ENCODE data around the gene ZNF804A. TPM values are rescaled to one million over a fixed set of nuclear protein-coding genes. Genes with fewer than 3 reads are reported as not detected.
A peak's percentile ranks its signal among the peaks of the same experiment; 100 is the strongest.
"Not testable (repeated sequence)": the region's sequence is repeated elsewhere in the genome, so short reads cannot be mapped to it uniquely, and the experiment has no call there.

ZNF804A gene
- polyA plus RNA-seq, 4 donors: 0.22 to 1.9 (median 0.55) TPM

DNA sequence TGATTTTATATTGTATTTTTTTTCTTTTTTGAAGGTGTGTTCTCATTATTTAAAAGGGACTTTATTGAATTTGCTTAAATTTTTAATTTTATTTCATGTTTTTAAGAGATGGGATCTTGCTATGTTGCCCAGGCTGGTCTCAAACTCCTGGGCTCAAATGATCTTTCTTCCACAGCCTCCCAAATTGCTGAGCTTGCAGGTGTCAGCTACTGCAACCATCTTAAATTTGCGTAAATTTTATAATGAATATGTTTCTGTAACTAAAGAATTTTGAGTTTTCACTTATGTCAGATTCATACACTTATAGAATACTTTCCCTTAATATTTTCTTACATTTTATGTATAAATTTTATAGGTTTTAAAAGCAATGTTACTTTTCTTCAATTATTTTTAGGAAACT, 157.8 kb downstream of the ZNF804A start:
- H3K36me3 ChIP-seq (ENCODE audit: control insufficient read depth in 3 of 3, insufficient read depth in 2 of 3, low read depth in 1 of 3, low read length in 3 of 3): no peaks in the 10 kb centered on the region
- WGBS, 3 donors: 93 to 100% (median 95%) methylated on average over 1 of the region's 1 CpG
- DNase-seq (no peak), FAIRE-seq (no peak)
- H3K9me3 ChIP-seq (ENCODE audit: control insufficient read depth in 2 of 2, insufficient read depth in 1 of 2, low read depth in 1 of 2, low read length in 1 of 2): no peaks in the 10 kb centered on the region
- H3K27ac ChIP-seq (ENCODE audit: low read depth in 1 of 3, low read length in 2 of 3): no peak overlapping the region
- no peak overlapping the region for H3K4me3 ChIP-seq (ENCODE audit: low read depth in 1 of 3, low read length in 3 of 3)
- no peaks in the 10 kb centered on the region for H3K27me3 ChIP-seq (ENCODE audit: control insufficient read depth in 3 of 3, insufficient read depth in 3 of 3, low read length in 3 of 3)
- H3K4me1 ChIP-seq (ENCODE audit: control insufficient read depth in 3 of 3, insufficient read depth in 2 of 3, low read depth in 1 of 3, low read length in 2 of 3): no peaks in the 10 kb centered on the region

DNA sequence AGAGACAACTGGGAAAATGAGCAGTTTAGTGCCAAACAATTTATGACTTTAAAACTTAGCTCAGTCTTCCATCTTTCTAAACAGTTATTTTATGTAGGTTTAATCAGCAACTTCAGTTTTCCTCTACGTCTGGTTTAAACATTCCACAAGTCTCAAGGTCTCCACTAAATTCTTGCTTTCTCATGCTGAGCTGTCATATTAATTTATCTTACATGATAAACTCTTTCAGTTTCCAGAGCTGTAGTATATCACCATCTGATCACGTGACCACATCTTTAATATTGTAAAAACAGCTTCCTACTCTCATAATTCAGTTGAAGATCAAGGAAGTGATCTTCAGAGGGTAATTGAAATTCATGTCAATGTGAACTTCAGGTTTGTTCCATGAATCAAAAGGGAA, 158.6 kb downstream of the ZNF804A start:
- WGBS, 3 donors: 11 to 20% (median 13%) methylated on average over 2 of the region's 2 CpGs
- no peak for FAIRE-seq
- H3K36me3 ChIP-seq (ENCODE audit: control insufficient read depth in 3 of 3, insufficient read depth in 2 of 3, low read depth in 1 of 3, low read length in 3 of 3): no peaks in the 10 kb centered on the region

DNA sequence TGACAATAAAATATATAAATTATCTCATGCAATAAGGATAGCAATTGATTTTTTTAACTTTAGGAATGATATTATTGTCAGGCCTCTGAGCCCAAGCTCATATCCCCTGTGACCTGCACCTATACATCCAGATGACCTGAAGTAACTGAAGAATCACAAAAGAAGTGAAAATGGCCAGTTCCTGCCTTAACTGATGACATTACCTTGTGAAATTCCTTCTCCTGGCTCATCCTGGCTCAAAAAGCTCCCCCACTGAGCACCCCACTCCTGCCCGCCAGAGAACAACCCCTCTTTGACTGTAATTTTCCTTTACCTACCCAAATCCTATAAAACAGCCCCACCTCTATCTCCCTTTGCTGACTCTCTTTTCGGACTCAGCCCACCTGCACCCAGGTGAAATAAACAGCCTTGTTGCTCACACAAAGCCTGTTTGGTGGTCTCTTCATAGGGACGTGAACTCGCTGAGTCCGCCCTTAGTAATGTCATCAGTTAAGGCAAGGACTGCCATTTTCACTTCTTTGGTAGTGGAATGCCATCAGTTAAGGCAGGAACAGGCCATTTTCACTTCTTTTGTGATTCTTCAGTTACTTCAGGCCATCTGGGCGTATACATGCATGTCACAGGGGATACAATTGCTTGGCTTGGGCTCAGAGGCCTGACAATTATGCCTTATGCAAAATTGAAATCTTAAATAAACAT, 161.4 kb downstream of the ZNF804A start:
- not testable (repeated sequence) for H3K9me3 ChIP-seq (ENCODE audit: control insufficient read depth in 2 of 2, insufficient read depth in 1 of 2, low read depth in 1 of 2, low read length in 1 of 2); DNase-seq; H3K4me3 ChIP-seq (ENCODE audit: low read depth in 1 of 3, low read length in 3 of 3); H3K27ac ChIP-seq (ENCODE audit: low read depth in 1 of 3, low read length in 2 of 3); H3K4me1 ChIP-seq (ENCODE audit: control insufficient read depth in 3 of 3, insufficient read depth in 2 of 3, low read depth in 1 of 3, low read length in 2 of 3); FAIRE-seq; H3K27me3 ChIP-seq (ENCODE audit: control insufficient read depth in 3 of 3, insufficient read depth in 3 of 3, low read length in 3 of 3); H3K36me3 ChIP-seq (ENCODE audit: control insufficient read depth in 3 of 3, insufficient read depth in 2 of 3, low read depth in 1 of 3, low read length in 3 of 3)
- WGBS, 3 donors: 90 to 94% (median 92%) methylated on average over 6 of the region's 6 CpGs

More for the DNA sequence above, 158.6 kb downstream of the ZNF804A start:
- Histone ChIP-seq H3K27me3 (ENCODE audit: control insufficient read depth in 3 of 3, insufficient read depth in 3 of 3, low read length in 3 of 3) (no peaks in the 10 kb centered on the region), H3K4me3 (ENCODE audit: low read depth in 1 of 3, low read length in 3 of 3) (no peak overlapping the region), H3K9me3 (ENCODE audit: control insufficient read depth in 2 of 2, insufficient read depth in 1 of 2, low read depth in 1 of 2, low read length in 1 of 2) (no peaks in the 10 kb centered on the region), H3K27ac (ENCODE audit: low read depth in 1 of 3, low read length in 2 of 3) (no peak overlapping the region), H3K4me1 (ENCODE audit: control insufficient read depth in 3 of 3, insufficient read depth in 2 of 3, low read depth in 1 of 3, low read length in 2 of 3) (no peaks in the 10 kb centered on the region)
- DNase-seq: peak in 1 of 2 donors; percentile 27

DNA sequence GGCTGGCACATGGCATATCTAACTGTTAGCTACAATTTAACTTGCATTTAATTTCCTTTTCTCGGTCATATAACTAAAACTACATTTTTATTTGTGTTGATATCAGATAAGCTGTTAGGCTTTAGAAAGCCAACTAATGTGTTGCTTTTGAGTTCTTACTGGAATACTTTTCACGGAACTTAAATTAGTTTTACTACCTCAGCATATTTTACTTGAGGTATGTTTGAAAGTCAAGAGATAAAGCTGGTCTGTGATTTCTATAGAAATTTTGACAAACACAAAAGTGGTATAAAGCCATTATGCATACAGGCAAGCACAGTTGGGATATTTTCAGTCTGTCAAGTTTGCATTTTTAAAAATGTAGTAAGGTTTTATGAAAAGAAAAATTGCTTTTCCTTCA, 162.6 kb downstream of the ZNF804A start:
- FAIRE-seq (no peak), DNase-seq (no peak)
- H3K27ac ChIP-seq (ENCODE audit: low read depth in 1 of 3, low read length in 2 of 3): no peak overlapping the region
- H3K36me3 ChIP-seq (ENCODE audit: control insufficient read depth in 3 of 3, insufficient read depth in 2 of 3, low read depth in 1 of 3, low read length in 3 of 3): no peaks in the 10 kb centered on the region
- no peaks in the 10 kb centered on the region for H3K9me3 ChIP-seq (ENCODE audit: control insufficient read depth in 2 of 2, insufficient read depth in 1 of 2, low read depth in 1 of 2, low read length in 1 of 2)
- H3K4me3 ChIP-seq (ENCODE audit: low read depth in 1 of 3, low read length in 3 of 3): no peak overlapping the region
- H3K4me1 ChIP-seq (ENCODE audit: control insufficient read depth in 3 of 3, insufficient read depth in 2 of 3, low read depth in 1 of 3, low read length in 2 of 3): no peaks in the 10 kb centered on the region
- H3K27me3 ChIP-seq (ENCODE audit: control insufficient read depth in 3 of 3, insufficient read depth in 3 of 3, low read length in 3 of 3): no peaks in the 10 kb centered on the region
- WGBS, 3 donors: 19 to 78% (median 55%) methylated on average over 2 of the region's 2 CpGs

DNA sequence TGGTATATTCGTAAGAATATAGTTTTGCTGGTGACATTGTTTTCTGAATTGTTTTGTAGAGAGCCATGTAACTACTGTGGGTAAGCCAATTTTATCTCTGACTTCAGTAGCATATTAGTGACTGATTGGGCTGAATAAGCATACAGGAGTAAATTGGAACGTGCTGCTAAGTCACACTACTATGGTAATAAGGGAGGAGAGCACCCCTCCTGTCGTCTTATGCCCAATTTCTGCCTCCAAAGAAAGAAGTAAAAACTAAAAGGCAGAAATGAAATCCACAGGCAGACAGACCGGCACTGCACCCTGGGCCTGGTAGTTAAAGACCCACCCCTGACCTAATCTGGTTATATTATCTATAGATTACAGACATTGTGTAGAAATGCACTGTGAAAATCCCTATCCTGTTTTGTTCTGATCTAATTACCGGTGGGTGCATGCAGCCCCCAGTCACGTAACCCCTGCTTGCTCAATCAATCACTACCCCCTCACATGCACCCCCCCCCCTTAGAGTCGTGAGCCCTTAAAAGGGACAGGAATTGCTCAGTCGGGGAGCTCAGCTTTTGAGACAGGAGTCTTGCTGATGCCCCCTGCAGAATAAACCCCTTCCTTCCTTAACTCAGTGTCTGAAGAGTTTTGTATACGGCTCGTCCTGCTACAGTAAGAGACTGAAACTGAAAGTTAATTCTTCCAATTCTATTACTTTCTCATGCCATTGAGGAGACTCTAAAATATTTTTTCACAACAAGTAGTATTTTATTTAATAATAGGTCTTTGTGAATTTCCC, 167.0 kb downstream of the ZNF804A start:
- H3K9me3 ChIP-seq (ENCODE audit: control insufficient read depth in 2 of 2, insufficient read depth in 1 of 2, low read depth in 1 of 2, low read length in 1 of 2): no peaks in the 10 kb centered on the region
- peak in 1 of 2 donors; percentile 29 for DNase-seq
- no peaks in the 10 kb centered on the region for H3K4me1 ChIP-seq (ENCODE audit: control insufficient read depth in 3 of 3, insufficient read depth in 2 of 3, low read depth in 1 of 3, low read length in 2 of 3)
- no peak overlapping the region for H3K27ac ChIP-seq (ENCODE audit: low read depth in 1 of 3, low read length in 2 of 3)
- no peaks in the 10 kb centered on the region for H3K27me3 ChIP-seq (ENCODE audit: control insufficient read depth in 3 of 3, insufficient read depth in 3 of 3, low read length in 3 of 3)
- no peak overlapping the region for H3K4me3 ChIP-seq (ENCODE audit: low read depth in 1 of 3, low read length in 3 of 3)
- no peaks in the 10 kb centered on the region for H3K36me3 ChIP-seq (ENCODE audit: control insufficient read depth in 3 of 3, insufficient read depth in 2 of 3, low read depth in 1 of 3, low read length in 3 of 3)
- 34 to 59% (median 58%) methylated on average over 10 of the region's 10 CpGs for WGBS, 3 donors
- no peak for FAIRE-seq

DNA sequence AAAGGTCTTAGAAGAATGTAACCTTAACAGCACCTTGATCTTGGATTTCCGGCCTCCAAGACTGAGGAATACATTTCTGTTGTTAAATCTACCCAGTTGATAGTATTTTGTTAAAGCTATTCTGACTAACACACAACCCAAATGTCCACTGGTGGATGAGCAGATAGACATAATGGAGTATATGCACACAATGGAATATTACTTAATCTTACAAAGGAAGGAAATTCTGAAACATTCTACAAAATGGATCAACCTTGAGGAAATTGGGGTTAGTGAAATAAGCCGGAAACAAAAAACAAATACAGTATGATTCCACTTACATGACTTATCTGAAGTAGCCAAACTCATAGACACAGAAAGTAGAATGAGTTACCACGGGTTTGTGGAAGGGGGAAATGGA, 168.7 kb downstream of the ZNF804A start:
- no peak for DNase-seq
- H3K27ac ChIP-seq (ENCODE audit: low read depth in 1 of 3, low read length in 2 of 3): no peak overlapping the region
- FAIRE-seq: no peak
- no peak overlapping the region for H3K4me3 ChIP-seq (ENCODE audit: low read depth in 1 of 3, low read length in 3 of 3)
- WGBS, 3 donors: 83 to 92% (median 86%) methylated on average over 3 of the region's 3 CpGs
- H3K9me3 ChIP-seq (ENCODE audit: control insufficient read depth in 2 of 2, insufficient read depth in 1 of 2, low read depth in 1 of 2, low read length in 1 of 2): no peaks in the 10 kb centered on the region
- H3K36me3 ChIP-seq (ENCODE audit: control insufficient read depth in 3 of 3, insufficient read depth in 2 of 3, low read depth in 1 of 3, low read length in 3 of 3): no peaks in the 10 kb centered on the region
- H3K4me1 ChIP-seq (ENCODE audit: control insufficient read depth in 3 of 3, insufficient read depth in 2 of 3, low read depth in 1 of 3, low read length in 2 of 3): no peaks in the 10 kb centered on the region
- H3K27me3 ChIP-seq (ENCODE audit: control insufficient read depth in 3 of 3, insufficient read depth in 3 of 3, low read length in 3 of 3): no peaks in the 10 kb centered on the region

DNA sequence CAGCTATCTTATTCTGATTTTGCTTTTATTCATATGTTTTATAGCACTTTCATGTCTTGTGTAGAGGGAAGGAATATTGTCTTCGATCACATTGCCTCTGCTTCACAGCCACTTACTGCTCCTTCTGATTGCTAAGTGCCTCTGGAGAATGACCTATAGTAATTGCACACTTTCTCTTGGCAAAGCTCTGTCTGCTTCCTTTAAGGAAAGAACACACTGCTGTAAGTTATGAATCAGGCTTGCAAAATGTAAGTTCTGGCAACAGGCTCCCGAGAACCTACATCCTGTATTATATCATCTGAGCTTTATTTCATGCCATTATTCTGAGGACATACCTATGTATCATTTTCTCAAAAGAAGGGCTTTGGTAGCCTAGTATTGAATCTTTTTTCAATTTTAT, 170.7 kb downstream of the ZNF804A start:
- Histone ChIP-seq H3K4me3 (ENCODE audit: low read depth in 1 of 3, low read length in 3 of 3) (no peak overlapping the region), H3K9me3 (ENCODE audit: control insufficient read depth in 2 of 2, insufficient read depth in 1 of 2, low read depth in 1 of 2, low read length in 1 of 2) (no peaks in the 10 kb centered on the region), H3K36me3 (ENCODE audit: control insufficient read depth in 3 of 3, insufficient read depth in 2 of 3, low read depth in 1 of 3, low read length in 3 of 3) (no peaks in the 10 kb centered on the region), H3K27me3 (ENCODE audit: control insufficient read depth in 3 of 3, insufficient read depth in 3 of 3, low read length in 3 of 3) (no peaks in the 10 kb centered on the region), H3K4me1 (ENCODE audit: control insufficient read depth in 3 of 3, insufficient read depth in 2 of 3, low read depth in 1 of 3, low read length in 2 of 3) (no peaks in the 10 kb centered on the region), H3K27ac (ENCODE audit: low read depth in 1 of 3, low read length in 2 of 3) (no peak overlapping the region)
- no peak for FAIRE-seq
- 67 to 81% (median 80%) methylated on average over 2 of the region's 2 CpGs for WGBS, 3 donors
- no peak for DNase-seq

DNA sequence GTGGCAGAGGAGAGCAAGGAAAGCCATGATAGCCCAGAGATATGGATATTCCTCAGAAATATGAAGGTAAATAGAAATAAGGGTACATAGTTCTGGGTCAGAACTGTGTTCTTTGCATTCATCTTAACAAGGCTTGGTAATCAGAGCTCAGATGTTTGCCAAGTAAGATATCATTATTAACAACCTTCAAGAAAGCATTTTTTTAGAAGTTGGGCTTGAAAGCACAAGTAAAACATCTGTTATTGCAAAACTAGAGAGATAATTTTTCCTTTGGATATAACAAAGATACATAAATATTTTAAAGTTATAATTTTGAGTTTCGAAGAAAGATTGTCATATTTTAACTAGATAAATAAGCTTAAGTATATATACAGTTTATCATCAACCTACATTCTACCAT, 171.4 kb downstream of the ZNF804A start:
- Histone ChIP-seq H3K4me3 (ENCODE audit: low read depth in 1 of 3, low read length in 3 of 3) (no peak overlapping the region), H3K27me3 (ENCODE audit: control insufficient read depth in 3 of 3, insufficient read depth in 3 of 3, low read length in 3 of 3) (no peaks in the 10 kb centered on the region), H3K27ac (ENCODE audit: low read depth in 1 of 3, low read length in 2 of 3) (no peak overlapping the region), H3K4me1 (ENCODE audit: control insufficient read depth in 3 of 3, insufficient read depth in 2 of 3, low read depth in 1 of 3, low read length in 2 of 3) (no peaks in the 10 kb centered on the region), H3K9me3 (ENCODE audit: control insufficient read depth in 2 of 2, insufficient read depth in 1 of 2, low read depth in 1 of 2, low read length in 1 of 2) (no peaks in the 10 kb centered on the region), H3K36me3 (ENCODE audit: control insufficient read depth in 3 of 3, insufficient read depth in 2 of 3, low read depth in 1 of 3, low read length in 3 of 3) (no peaks in the 10 kb centered on the region)
- WGBS, 3 donors: 64 to 83% (median 68%) methylated on average over 1 of the region's 1 CpG
- no peak for FAIRE-seq
- no peak for DNase-seq

Measured in small intestine (tissue), 7 donors.